HepG2 (cell line): ENCODE data around the gene RMI1. TPM values are rescaled to one million over a fixed set of nuclear protein-coding genes. Genes with fewer than 3 reads are reported as not detected.
A peak's percentile ranks its signal among the peaks of the same experiment; 100 is the strongest.

ENCODE experiments used
- FOXC1 ChIP-seq: sonication (generic); formaldehyde crosslinking; IDR thresholded peaks from 2 replicates; pipeline ENCODE4 v1.8.0; 2022; ENCODE audit warnings: mild to moderate bottlenecking, missing genetic modification reagents, borderline replicate concordance
- HDAC2 ChIP-seq: sonication (generic); formaldehyde crosslinking; IDR thresholded peaks from 2 replicates; pipeline ENCODE4 v1.4.0; 2020; ENCODE audit warnings: missing genetic modification reagents
- HDAC6 ChIP-seq: fragments of 200-600 bp; sonication (generic); IDR thresholded peaks from 2 replicates; pipeline ENCODE4 v1.7.0; 2017; ENCODE audit warnings: mild to moderate bottlenecking, antibody characterized with exemption, low read length, low read depth
- KDM6A ChIP-seq: IDR thresholded peaks from 2 replicates; pipeline ENCODE4 v1.6.1; 2016; ENCODE audit warnings: low read depth
- NAIF1 ChIP-seq: sonication (generic); formaldehyde crosslinking; IDR thresholded peaks from 2 replicates; pipeline ENCODE4 v1.5.0; 2020; ENCODE audit warnings: mild to moderate bottlenecking, missing genetic modification reagents, borderline replicate concordance
- NFE2 ChIP-seq: sonication (generic); formaldehyde crosslinking; IDR thresholded peaks from 2 replicates; pipeline ENCODE4 v1.4.0; 2020; ENCODE audit warnings: missing genetic modification reagents
- NFYB ChIP-seq: sonication (generic); formaldehyde crosslinking; IDR thresholded peaks from 2 replicates; pipeline ENCODE4 v1.4.0; 2020; ENCODE audit warnings: missing genetic modification reagents
- NR1H2 ChIP-seq: sonication (generic); formaldehyde crosslinking; IDR thresholded peaks from 2 replicates; pipeline ENCODE4 v1.8.1; 2022; ENCODE audit warnings: low read depth, missing genetic modification reagents, borderline replicate concordance
- SRSF1 ChIP-seq: fragments of 200-400 bp; formaldehyde crosslinking; optimal IDR thresholded peaks from 2 replicates; pipeline ENCODE3; 2017; ENCODE audit warnings: mild to moderate bottlenecking, low read depth, low read length, moderate library complexity
- TBL1XR1 ChIP-seq: fragments of 150-350 bp; IDR thresholded peaks from 2 replicates; pipeline ENCODE4 v1.6.1; 2014; ENCODE audit warnings: borderline replicate concordance, low read length; ENCODE audit not compliant: partially characterized antibody
- TBP ChIP-seq: sonication (generic); formaldehyde crosslinking; IDR thresholded peaks from 2 replicates; pipeline ENCODE4 v1.5.0; 2020; ENCODE audit warnings: missing genetic modification reagents
- YEATS2 ChIP-seq: sonication (generic); formaldehyde crosslinking; IDR thresholded peaks from 2 replicates; pipeline ENCODE4 v1.4.0; 2020; ENCODE audit warnings: missing genetic modification reagents, borderline replicate concordance
- ZFP36L2 ChIP-seq: sonication (generic); formaldehyde crosslinking; IDR thresholded peaks from 2 replicates; pipeline ENCODE4 v1.4.0; 2020; ENCODE audit warnings: missing genetic modification reagents
- ZMYM2 ChIP-seq: sonication (generic); formaldehyde crosslinking; IDR thresholded peaks from 2 replicates; pipeline ENCODE4 v1.8.0; 2022; ENCODE audit warnings: mild to moderate bottlenecking, missing genetic modification reagents
- ZNF20 ChIP-seq: sonication (generic); formaldehyde crosslinking; IDR thresholded peaks from 2 replicates; pipeline ENCODE4 v1.4.0; 2020; ENCODE audit warnings: mild to moderate bottlenecking, moderate library complexity, missing genetic modification reagents
- ZNF430 ChIP-seq: sonication (generic); formaldehyde crosslinking; IDR thresholded peaks from 2 replicates; pipeline ENCODE4 v1.9.0; 2021; ENCODE audit warnings: mild to moderate bottlenecking, missing genetic modification reagents
- ZNF431 ChIP-seq: sonication (generic); formaldehyde crosslinking; IDR thresholded peaks from 2 replicates; pipeline ENCODE4 v1.9.0; 2022; ENCODE audit warnings: missing genetic modification reagents, low read depth, mild to moderate bottlenecking, borderline replicate concordance
- ZNF569 ChIP-seq: sonication (generic); formaldehyde crosslinking; IDR thresholded peaks from 2 replicates; pipeline ENCODE4 v1.5.0; 2020; ENCODE audit warnings: mild to moderate bottlenecking, missing genetic modification reagents, moderate library complexity, borderline replicate concordance
- ZNF83 ChIP-seq: sonication (generic); formaldehyde crosslinking; IDR thresholded peaks from 2 replicates; pipeline ENCODE4 v1.4.0; 2020; ENCODE audit warnings: missing genetic modification reagents, mild to moderate bottlenecking, borderline replicate concordance
- polyA plus RNA-seq, 8 experiments: library from polyadenylated mRNA; depleted of rRNA in 3 of 8; stranded (reverse) in 7 of 8; unstranded in 1 of 8; fragments of >200 nt; fragmentation: Illumina TruSeq in 4 of 8; extraction: Trizol in 4 of 8; gene quantifications; 2 replicates each; pipeline versions ENCODE4 v1.2.1 to v1.2.3, GENCODE V29; 2011 to 2016; ENCODE audit warnings: low read depth in 4 of 8, missing spikeins in 1 of 8, mixed read lengths in 1 of 8; ENCODE audit not compliant: insufficient read depth in 1 of 8
- total RNA-seq, 5 experiments: library from RNA; depleted of rRNA; stranded (reverse); fragments of >200 nt; fragmentation: Illumina TruSeq; extraction: Trizol; gene quantifications; 2 replicates each; pipeline ENCODE4 v1.2.3, GENCODE V29; 2016; ENCODE audit warnings: low read depth in 1 of 5
- TF ChIP-seq, protein P1 (sequence below): sonication (generic); formaldehyde crosslinking; IDR thresholded peaks from 2 replicates; pipeline ENCODE4 v1.5.1; 2020; ENCODE audit warnings: mild to moderate bottlenecking, missing genetic modification reagents, borderline replicate concordance
- TF ChIP-seq, protein P2 (sequence below): sonication (generic); formaldehyde crosslinking; IDR thresholded peaks from 2 replicates; pipeline ENCODE4 v1.4.0; 2020; ENCODE audit warnings: missing genetic modification reagents
- TF ChIP-seq, protein P3 (sequence below): IDR thresholded peaks from 2 replicates; pipeline ENCODE4 v1.6.1; 2016; ENCODE audit warnings: missing compliant biosample characterization, missing genetic modification reagents, borderline replicate concordance

Gene RMI1
- total and polyA plus RNA-seq, 2 of the 13 experiments (the other 11 are each of a cell fraction or from before 2014, with no cell fraction given): 0.54 to 3.7 TPM

DNA sequence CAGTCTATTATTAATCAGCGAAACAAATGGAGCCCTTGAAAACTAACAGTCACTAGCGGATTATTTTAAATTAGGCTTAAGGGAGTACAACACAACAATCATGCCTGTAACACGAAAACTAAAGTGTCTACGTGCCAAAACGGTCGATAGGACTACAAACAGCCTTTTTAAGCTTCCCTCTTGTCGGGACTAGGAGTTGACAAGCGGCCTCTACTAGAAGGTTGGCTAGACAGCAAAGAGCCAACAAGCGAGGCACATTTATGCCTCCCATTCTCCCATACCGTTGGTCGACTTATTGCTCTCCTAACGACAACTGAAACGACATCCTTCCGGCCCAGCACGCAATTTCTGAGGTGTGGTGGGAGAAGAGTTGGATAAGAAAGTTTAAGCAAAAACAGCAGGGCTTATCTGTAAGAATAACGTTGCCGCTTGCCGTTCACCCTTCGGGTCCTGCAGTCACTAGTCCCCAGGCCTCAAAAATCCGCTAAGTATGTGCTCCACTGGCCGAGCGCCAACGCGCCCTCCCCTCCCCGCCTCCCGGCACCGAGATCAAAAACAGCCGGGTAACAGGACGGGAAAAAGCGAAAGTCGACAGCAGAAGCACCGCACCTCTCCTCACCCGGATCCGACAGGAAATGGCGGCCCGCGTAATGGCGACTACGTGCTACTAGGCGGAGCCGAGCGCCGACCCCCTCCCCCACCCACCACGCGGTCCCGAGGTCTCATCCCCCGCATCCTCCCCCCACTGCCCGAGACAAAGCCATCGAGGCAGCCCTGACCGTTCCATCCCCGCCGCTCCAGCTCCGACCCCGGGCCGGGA lies 1.4 kb upstream of the RMI1 start (continued):
- no peak for TF ChIP-seq NR1H2
- TF ChIP-seq, protein P1, sequence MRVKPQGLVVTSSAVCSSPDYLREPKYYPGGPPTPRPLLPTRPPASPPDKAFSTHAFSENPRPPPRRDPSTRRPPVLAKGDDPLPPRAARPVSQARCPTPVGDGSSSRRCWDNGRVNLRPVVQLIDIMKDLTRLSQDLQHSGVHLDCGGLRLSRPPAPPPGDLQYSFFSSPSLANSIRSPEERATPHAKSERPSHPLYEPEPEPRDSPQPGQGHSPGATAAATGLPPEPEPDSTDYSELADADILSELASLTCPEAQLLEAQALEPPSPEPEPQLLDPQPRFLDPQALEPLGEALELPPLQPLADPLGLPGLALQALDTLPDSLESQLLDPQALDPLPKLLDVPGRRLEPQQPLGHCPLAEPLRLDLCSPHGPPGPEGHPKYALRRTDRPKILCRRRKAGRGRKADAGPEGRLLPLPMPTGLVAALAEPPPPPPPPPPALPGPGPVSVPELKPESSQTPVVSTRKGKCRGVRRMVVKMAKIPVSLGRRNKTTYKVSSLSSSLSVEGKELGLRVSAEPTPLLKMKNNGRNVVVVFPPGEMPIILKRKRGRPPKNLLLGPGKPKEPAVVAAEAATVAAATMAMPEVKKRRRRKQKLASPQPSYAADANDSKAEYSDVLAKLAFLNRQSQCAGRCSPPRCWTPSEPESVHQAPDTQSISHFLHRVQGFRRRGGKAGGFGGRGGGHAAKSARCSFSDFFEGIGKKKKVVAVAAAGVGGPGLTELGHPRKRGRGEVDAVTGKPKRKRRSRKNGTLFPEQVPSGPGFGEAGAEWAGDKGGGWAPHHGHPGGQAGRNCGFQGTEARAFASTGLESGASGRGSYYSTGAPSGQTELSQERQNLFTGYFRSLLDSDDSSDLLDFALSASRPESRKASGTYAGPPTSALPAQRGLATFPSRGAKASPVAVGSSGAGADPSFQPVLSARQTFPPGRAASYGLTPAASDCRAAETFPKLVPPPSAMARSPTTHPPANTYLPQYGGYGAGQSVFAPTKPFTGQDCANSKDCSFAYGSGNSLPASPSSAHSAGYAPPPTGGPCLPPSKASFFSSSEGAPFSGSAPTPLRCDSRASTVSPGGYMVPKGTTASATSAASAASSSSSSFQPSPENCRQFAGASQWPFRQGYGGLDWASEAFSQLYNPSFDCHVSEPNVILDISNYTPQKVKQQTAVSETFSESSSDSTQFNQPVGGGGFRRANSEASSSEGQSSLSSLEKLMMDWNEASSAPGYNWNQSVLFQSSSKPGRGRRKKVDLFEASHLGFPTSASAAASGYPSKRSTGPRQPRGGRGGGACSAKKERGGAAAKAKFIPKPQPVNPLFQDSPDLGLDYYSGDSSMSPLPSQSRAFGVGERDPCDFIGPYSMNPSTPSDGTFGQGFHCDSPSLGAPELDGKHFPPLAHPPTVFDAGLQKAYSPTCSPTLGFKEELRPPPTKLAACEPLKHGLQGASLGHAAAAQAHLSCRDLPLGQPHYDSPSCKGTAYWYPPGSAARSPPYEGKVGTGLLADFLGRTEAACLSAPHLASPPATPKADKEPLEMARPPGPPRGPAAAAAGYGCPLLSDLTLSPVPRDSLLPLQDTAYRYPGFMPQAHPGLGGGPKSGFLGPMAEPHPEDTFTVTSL: no peak
- no peak for TF ChIP-seq KDM6A
- TF ChIP-seq ZFP36L2 (CRISPR knock-in tag): no peak
- TF ChIP-seq HDAC2: no peak
- TF ChIP-seq NFYB (CRISPR knock-in tag): no peak
- TF ChIP-seq FOXC1 (CRISPR knock-in tag): no peak; the same call in 1 of the 2 replicates
- no peak for TF ChIP-seq TBP (CRISPR knock-in tag)
- TF ChIP-seq TBL1XR1: no peak
- TF ChIP-seq, protein P2, sequence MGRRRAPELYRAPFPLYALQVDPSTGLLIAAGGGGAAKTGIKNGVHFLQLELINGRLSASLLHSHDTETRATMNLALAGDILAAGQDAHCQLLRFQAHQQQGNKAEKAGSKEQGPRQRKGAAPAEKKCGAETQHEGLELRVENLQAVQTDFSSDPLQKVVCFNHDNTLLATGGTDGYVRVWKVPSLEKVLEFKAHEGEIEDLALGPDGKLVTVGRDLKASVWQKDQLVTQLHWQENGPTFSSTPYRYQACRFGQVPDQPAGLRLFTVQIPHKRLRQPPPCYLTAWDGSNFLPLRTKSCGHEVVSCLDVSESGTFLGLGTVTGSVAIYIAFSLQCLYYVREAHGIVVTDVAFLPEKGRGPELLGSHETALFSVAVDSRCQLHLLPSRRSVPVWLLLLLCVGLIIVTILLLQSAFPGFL (CRISPR knock-in tag): no peak
- TF ChIP-seq ZNF569: no peak
- TF ChIP-seq ZNF83 (CRISPR knock-in tag): no peak
- 0 out of 2 replicates have a peak, but pooled peaks have one; percentile 27 for TF ChIP-seq YEATS2 (CRISPR knock-in tag)
- TF ChIP-seq, protein P3, sequence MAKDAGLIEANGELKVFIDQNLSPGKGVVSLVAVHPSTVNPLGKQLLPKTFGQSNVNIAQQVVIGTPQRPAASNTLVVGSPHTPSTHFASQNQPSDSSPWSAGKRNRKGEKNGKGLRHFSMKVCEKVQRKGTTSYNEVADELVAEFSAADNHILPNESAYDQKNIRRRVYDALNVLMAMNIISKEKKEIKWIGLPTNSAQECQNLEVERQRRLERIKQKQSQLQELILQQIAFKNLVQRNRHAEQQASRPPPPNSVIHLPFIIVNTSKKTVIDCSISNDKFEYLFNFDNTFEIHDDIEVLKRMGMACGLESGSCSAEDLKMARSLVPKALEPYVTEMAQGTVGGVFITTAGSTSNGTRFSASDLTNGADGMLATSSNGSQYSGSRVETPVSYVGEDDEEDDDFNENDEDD: peak; percentile 26; the same call in 1 of the 2 replicates
- no peak for TF ChIP-seq ZNF431 (CRISPR knock-in tag)
- no peak for TF ChIP-seq ZNF20 (CRISPR knock-in tag)
- TF ChIP-seq NAIF1 (CRISPR knock-in tag): 0 out of 2 replicates have a peak, but pooled peaks have one; percentile 31
- no peak for TF ChIP-seq NFE2 (CRISPR knock-in tag)
- TF ChIP-seq HDAC6: no peak
- no peak for TF ChIP-seq ZNF430
- no peak for TF ChIP-seq SRSF1
- no peak for TF ChIP-seq ZMYM2
